Pancreas (tissue), 10 donors: ENCODE measurements around the gene COL11A1. TPM values are rescaled to one million over a fixed set of nuclear protein-coding genes. Genes with fewer than 3 reads are reported as not detected.
"Not testable (repeated sequence)": the region's sequence is repeated elsewhere in the genome, so short reads cannot be mapped to it uniquely, and the experiment has no call there.

ENCODE experiments used
- ATAC-seq, 4 donors: fragments of 200-7000 bp; cut with Tn5 transposase; one replicate each; pipeline versions ENCODE4 v1.8.0 to v1.9.1; 2020; ENCODE audit warnings: mild to moderate bottlenecking in 4 of 4, moderate library complexity in 4 of 4
- DNase-seq, 6 donors: peaks; one replicate each; pipeline ENCODE4 v3.0.0-alpha.2; 2020
- FAIRE-seq: peaks from 2 replicates; lab custom pipeline; 2012; peaks lifted over from hg19 to GRCh38; lab: Jason Lieb, UNC
- H3K27ac ChIP-seq, 4 donors: fragments of 200-600 bp; sonication (generic); 1 replicate in 3 of 4; 2 replicates in 1 of 4; pipeline versions ENCODE4 v1.5.0 to v1.8.0; 2020
- H3K27me3 ChIP-seq, 4 donors: fragments of 200-600 bp; one replicate each; pipeline ENCODE4 v1.8.0; 2021
- H3K36me3 ChIP-seq, 3 donors: fragments of 200-600 bp; sonication (generic) in 1 of 3; one replicate each; pipeline versions ENCODE4 v1.5.0 to v1.8.0; 2020 to 2021
- H3K4me1 ChIP-seq, 3 donors: fragments of 200-600 bp; one replicate each; pipeline ENCODE4 v1.8.0; 2021
- H3K4me3 ChIP-seq, 4 donors: fragments of 200-600 bp; sonication (generic) in 2 of 4; one replicate each; pipeline versions ENCODE4 v1.5.0 to v1.8.0; 2020 to 2021
- H3K9me3 ChIP-seq, 4 donors: fragments of 200-600 bp; one replicate each; pipeline ENCODE4 v1.8.0; 2021
- CTCF ChIP-seq, 4 donors: fragments of 200-600 bp; sonication (generic) in 3 of 4; IDR thresholded peaks; one replicate each; pipeline versions ENCODE4 v1.5.0 to v1.8.0; 2021; ENCODE audit warnings: antibody characterized with exemption in 4 of 4
- WGBS, 2 donors: extraction: QIAGEN DNeasy Blood & Tissue Kit; methylation state at CpG; one replicate each; pipeline ENCODE4 v1.1.7; 2013; 5-methylcytosine and 5-hydroxymethylcytosine counted together
- intact Hi-C, 3 donors: fragments of 100-400 bp; cut with DNase I; formaldehyde crosslinking; loops; one replicate each; pipeline versions ENCODE4 v1.11.1 to v1.14.2; 2022
- polyA plus RNA-seq, 2 donors: library from polyadenylated mRNA; stranded (reverse); fragments of 200-250 nt; gene quantifications; one replicate each; pipeline ENCODE4 v1.2.3, GENCODE V29; 2013
- total RNA-seq, 6 donors: library from RNA; stranded (reverse); fragmentation: NEBNext Ultra II Directional in 4 of 6; extraction: Animal tissue kit (Norgen Biotek cat#: 25700) in 4 of 6; gene quantifications; one replicate each; pipeline versions ENCODE4 v1.2.1 to v1.2.4, GENCODE V29; 2021 to 2023
- donor health status: healthy with polysubstance abuse.
- donor health status: DM: no; HTN: no; CAD: no; lungs with moderate emphysema.
- donor health status: DM: no; HTN: no; CAD: no.
- donor health status: control.
- donor health status: control.
- donor health status: Bipolar disorder and iron deficiency.
- donor health status: DM: yes; HTN: yes; CAD: no.
- donor health status: DM: no; HTN: no; CAD: no.
- donor health status: DM: no; HTN: no; CAD: no.
- donor health status: DM: yes; HTN: yes; CAD: no.

Gene COL11A1
- total and polyA plus RNA-seq, 8 donors: 0.08 to 5.7 (median 0.38) TPM; not detected in 1

GRCh38 chr1:103144681-103145080 is 36.4 kb upstream of the COL11A1 start:
- intact Hi-C loops: no loop called here
- TF ChIP-seq CTCF (IDR thresholded peaks at IDR 0.05): no peak
- DNase-seq (no peak), ATAC-seq (no peak), FAIRE-seq (no peak)
- 51 to 64% methylated on average over 2 of the region's 2 CpGs for WGBS, 2 donors
- H3K4me3 ChIP-seq: no peak overlapping the region
- no peaks in the 10 kb centered on the region for H3K9me3 ChIP-seq
- H3K36me3 ChIP-seq: no peaks in the 10 kb centered on the region
- H3K27me3 ChIP-seq: no peaks in the 10 kb centered on the region
- no peak overlapping the region for H3K27ac ChIP-seq
- no peaks in the 10 kb centered on the region for H3K4me1 ChIP-seq

- Histone ChIP-seq H3K4me3 (no peak overlapping the region), H3K27me3 (no peaks in the 10 kb centered on the region), H3K36me3 (no peaks in the 10 kb centered on the region), H3K4me1 (no peaks in the 10 kb centered on the region), H3K9me3 (no peaks in the 10 kb centered on the region), H3K27ac (no peak overlapping the region)
- ATAC-seq: no peak
- DNase-seq: no peak
- TF ChIP-seq CTCF (IDR thresholded peaks at IDR 0.05): no peak
- WGBS, 2 donors: 23 to 35% methylated on average over 2 of the region's 2 CpGs
- intact Hi-C loops: no loop called here
- FAIRE-seq: no peak
Observed at GRCh38 chr1:103142461-103142860, 34.1 kb upstream of the COL11A1 start.

- no peak for TF ChIP-seq CTCF (IDR thresholded peaks at IDR 0.05)
- Histone ChIP-seq H3K27me3 (no peaks in the 10 kb centered on the region), H3K4me1 (no peaks in the 10 kb centered on the region), H3K36me3 (no peaks in the 10 kb centered on the region), H3K4me3 (no peak overlapping the region), H3K27ac (no peak overlapping the region), H3K9me3 (no peaks in the 10 kb centered on the region)
- intact Hi-C loops: no loop called here
- no peak for FAIRE-seq
- no peak for ATAC-seq
- WGBS, 2 donors: 54 to 60% methylated on average over 1 of the region's 1 CpG
- DNase-seq: no peak
Observed at GRCh38 chr1:103129796-103130195, 21.5 kb upstream of the COL11A1 start.

GRCh38 chr1:103129255-103129654 is 20.9 kb upstream of the COL11A1 start:
- H3K36me3 ChIP-seq: no peaks in the 10 kb centered on the region
- no peaks in the 10 kb centered on the region for H3K4me1 ChIP-seq
- no peak overlapping the region for H3K4me3 ChIP-seq
- intact Hi-C loops: no loop called here
- no peak for TF ChIP-seq CTCF (IDR thresholded peaks at IDR 0.05)
- H3K27me3 ChIP-seq: no peaks in the 10 kb centered on the region
- 34 to 46% methylated on average over 1 of the region's 1 CpG for WGBS, 2 donors
- DNase-seq (no peak), ATAC-seq (no peak), FAIRE-seq (no peak)
- H3K9me3 ChIP-seq: no peaks in the 10 kb centered on the region
- no peak overlapping the region for H3K27ac ChIP-seq

- DNase-seq, FAIRE-seq, H3K4me3 ChIP-seq, H3K4me1 ChIP-seq, ATAC-seq, H3K9me3 ChIP-seq, intact Hi-C loops, H3K27ac ChIP-seq, H3K36me3 ChIP-seq, H3K27me3 ChIP-seq: not testable (repeated sequence)
- WGBS, 2 donors: 52 to 64% methylated on average over 2 of the region's 2 CpGs
Observed at GRCh38 chr1:103128256-103128655, 19.9 kb upstream of the COL11A1 start.
